Activated CD4-positive, CD25-positive, alpha-beta regulatory T cell treated with anti-CD3 and anti-CD28 coated beads, Interleukin-2, amount 50 U/mL, for 72 hours (primary cell): ENCODE data around the gene DRAXIN.
A peak's percentile ranks its signal among the peaks of the same experiment; 100 is the strongest.

Experiments used
- DNase-seq: peaks from one replicate; pipeline ENCODE4 v3.0.0; 2021

Gene DRAXIN

DNA sequence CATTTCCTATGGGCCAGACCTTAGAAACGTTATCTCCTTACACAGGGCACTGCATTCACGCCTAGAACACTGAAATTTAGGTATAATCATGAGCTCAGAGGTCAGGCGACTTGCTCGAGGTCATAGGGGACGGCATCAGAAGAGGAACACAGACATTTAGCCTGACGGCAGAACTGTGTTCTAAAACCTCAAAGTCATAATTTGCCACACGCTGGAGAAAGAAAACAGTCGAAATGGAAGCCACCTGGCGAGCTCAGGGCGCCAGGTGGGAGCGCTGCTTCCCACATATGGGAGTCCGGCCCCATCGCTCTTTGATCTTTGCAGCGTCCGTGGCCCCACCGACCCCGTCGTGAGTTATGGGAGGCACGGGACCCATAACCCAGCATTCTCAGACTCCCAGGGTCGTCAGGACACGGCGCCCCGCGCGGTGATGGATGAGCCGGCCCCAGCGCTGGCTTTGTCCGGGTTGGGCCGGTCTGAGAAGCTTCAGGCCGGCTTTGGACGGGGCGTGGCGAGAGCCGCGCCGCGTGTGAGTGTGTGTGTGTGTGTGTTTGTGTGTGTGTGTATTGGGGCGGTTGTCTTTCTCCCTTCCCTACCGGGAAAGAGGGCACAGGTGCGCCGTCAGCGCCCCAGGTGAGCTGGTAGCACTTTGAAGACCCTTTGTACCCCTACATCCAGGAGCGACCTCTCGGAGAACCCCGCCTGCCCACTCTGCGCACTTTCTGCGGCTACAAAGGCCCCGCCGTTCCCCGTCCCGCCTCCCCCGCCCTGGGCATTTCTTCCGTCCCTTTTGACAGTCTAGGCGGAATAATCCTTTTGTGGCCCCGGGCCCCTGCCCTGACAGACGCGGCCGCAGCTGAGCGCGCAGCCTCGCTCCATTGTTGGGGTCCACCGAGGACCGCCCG lies 861 bp upstream of the DRAXIN start:
- DNase-seq, result no peak

GRCh38 chr1:11691928-11692711 lies 610 bp downstream of the DRAXIN start:
- DNase-seq, result no peak

- peak; percentile 51 for DNase-seq
These were observed 1.6 kb downstream of the DRAXIN start for GRCh38 chr1:11693024-11693590.

DNA sequence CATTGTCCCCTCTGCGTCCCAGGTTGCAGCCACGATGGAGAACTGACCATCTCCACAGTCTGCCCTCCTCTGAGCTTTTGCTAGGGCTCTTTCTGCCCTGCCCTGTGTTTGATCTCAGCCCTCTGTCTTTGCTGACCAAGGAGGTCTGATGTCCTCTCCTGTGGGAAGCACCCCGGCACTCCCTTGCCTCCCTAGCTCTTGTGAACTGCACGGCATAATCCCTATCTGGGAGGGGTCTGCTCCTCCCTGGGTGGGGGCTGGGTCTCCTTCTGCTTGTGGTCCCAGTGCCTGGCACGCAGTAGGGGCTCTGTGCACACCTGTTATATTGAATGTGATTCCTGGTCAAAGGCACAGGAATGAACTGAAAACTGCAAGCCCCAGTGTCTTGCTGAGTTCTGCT lies 2.4 kb downstream of the DRAXIN start:
- DNase-seq, result no peak

DNA sequence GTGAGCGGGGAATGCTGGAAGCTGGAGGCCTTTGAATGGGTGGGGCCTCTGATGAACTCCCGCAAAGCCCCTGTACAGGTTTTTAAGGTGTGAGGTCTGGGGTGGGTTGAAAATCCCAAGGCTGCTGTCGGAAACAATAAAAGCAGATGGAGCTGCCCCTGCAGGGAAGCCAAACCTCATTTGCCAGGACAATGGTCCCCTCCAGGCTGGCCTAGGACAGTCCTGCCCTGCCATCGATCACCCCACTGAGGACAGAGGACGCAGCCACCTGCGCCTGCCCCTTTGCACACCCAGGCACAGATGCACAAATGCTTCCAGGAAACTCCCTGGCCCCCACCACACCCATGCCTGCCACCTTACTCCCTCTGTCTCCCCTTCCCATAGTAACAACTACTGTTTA lies 4.4 kb downstream of the DRAXIN start:
- DNase-seq, result no peak

GRCh38 chr1:11697188-11697892 lies 5.8 kb downstream of the DRAXIN start:
- no peak for DNase-seq

DNA sequence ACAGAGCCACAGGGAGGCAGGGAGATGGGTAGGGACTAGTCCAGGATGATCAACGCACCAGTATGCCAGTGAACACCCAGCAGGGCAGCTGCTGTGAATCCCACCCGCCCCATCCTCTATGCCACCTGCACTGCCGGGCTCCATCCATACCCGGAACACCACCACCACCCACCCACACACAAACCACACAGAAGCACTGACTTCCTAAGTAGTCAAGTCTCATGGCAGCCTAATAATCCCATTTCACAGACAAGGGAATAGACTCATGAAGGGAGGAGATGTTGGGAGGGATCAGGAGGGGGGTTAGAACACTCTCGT lies 6.3 kb downstream of the DRAXIN start:
- DNase-seq, result no peak

GRCh38 chr1:11700601-11701467 lies 9.3 kb downstream of the DRAXIN start:
- no peak for DNase-seq

- no peak for DNase-seq
These were observed 10.0 kb downstream of the DRAXIN start for GRCh38 chr1:11701551-11701961.

GRCh38 chr1:11701981-11702803 lies 10.7 kb downstream of the DRAXIN start:
- no peak for DNase-seq

GRCh38 chr1:11703357-11704193 lies 12.1 kb downstream of the DRAXIN start:
- no peak for DNase-seq

DNA sequence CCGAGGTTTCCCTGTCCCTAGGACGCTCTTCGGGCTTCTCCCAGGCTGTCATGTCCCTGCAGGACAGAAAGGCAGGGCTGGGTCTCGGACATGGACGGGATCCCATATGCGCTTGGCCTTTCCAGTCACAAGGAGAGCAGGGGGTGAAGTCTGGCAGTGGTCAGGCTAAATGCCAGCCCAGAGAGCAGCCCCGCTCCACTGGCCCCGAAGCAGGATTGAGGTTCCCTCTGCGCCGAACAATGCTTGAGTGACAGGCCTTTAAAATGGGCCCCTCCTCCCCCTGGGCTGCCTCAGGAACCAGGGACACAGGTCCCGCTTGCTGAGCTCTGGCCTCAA lies 12.7 kb downstream of the DRAXIN start:
- DNase-seq, result no peak

DNA sequence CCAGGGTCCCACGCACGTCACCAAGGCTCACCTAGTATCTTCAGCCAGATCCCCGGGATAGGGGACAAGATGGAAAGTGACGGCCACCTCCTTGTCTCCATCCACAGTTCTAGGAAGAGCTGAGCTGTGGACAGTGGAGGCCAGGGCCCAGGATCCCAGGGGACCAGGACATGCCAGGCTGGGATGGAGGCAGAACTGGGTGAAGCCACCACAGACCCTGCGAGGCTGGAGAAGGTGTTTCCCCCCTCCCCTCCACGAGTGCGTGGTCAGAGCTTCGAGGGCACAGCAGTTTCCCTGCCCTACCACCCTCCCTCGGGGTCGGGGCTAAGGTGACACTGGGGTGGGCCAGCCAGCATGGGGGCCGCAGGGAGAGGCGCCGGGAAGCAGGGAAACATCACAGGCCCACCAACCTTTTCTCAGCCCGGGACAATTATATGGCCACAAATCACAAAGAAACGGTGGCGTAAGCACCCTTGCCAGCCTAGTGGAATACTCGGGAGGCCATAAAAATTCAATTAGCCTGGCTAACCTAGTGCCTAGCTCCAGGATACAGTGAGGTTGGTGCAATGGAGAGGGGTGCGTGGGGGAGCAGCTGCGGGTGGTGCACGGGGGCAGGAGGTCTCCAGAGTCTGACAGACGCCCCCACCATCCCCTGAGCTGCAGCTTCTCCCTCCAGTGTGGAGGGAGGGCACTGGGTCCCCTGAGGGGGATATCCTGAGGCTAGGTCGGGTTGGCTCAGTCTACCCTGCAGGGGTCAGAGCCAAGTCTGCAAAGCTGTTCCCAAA lies 13.4 kb downstream of the DRAXIN start:
- DNase-seq, result no peak

GRCh38 chr1:11705596-11705995 lies 14.1 kb downstream of the DRAXIN start:
- no peak for DNase-seq

DNA sequence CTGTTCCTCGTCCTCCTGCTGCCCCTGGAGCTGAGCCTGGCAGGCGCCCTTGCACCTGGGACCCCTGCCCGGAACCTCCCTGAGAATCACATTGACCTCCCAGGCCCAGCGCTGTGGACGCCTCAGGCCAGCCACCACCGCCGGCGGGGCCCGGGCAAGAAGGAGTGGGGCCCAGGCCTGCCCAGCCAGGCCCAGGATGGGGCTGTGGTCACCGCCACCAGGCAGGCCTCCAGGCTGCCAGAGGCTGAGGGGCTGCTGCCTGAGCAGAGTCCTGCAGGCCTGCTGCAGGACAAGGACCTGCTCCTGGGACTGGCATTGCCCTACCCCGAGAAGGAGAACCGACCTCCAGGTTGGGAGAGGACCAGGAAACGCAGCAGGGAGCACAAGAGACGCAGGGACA lies 14.8 kb downstream of the DRAXIN start:
- DNase-seq, result no peak

DNA sequence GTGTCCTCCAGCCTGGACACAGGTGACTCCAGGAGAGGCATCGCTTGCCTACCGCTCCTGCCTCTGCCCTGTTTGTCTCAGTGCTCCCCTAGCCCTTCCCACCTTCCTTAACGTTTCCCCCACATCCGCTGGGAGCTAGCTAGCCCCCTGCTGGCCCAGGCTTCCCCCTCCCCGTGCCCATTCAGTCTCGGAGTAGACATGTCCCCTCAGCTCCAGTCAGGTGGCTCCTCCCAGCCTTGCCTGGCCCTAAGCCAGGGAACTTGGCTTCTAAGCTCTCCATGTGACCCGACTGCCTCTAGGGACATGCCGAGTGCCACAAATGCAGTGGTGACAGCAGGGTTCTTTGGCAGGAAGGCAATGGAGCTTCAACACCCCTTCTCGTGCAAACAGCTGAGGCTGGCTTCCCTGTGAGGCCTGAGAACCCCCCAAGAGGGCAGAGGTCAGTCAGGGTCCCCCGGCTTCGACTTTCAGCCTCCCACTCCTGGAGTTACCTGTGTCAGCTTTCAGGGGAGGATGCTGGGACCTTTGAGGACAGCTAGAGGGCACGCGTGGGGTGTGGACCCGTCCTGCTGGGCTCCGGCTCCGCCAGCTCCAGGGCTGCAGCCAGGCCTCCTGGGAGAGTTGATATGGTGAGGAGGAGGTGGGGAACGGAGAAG lies 16.2 kb downstream of the DRAXIN start:
- DNase-seq, result no peak

GRCh38 chr1:11708554-11709350 lies 17.2 kb downstream of the DRAXIN start:
- DNase-seq, result no peak

GRCh38 chr1:11711490-11711889 lies 20.0 kb downstream of the DRAXIN start:
- no peak for DNase-seq
